ENCODE results near the gene YPEL3. TPM values are rescaled to one million over a fixed set of nuclear protein-coding genes. Genes with fewer than 3 reads are reported as not detected.

YPEL3 gene
- total RNA-seq, 1 donor from 2014 or later = 37.9 TPM

DNA sequence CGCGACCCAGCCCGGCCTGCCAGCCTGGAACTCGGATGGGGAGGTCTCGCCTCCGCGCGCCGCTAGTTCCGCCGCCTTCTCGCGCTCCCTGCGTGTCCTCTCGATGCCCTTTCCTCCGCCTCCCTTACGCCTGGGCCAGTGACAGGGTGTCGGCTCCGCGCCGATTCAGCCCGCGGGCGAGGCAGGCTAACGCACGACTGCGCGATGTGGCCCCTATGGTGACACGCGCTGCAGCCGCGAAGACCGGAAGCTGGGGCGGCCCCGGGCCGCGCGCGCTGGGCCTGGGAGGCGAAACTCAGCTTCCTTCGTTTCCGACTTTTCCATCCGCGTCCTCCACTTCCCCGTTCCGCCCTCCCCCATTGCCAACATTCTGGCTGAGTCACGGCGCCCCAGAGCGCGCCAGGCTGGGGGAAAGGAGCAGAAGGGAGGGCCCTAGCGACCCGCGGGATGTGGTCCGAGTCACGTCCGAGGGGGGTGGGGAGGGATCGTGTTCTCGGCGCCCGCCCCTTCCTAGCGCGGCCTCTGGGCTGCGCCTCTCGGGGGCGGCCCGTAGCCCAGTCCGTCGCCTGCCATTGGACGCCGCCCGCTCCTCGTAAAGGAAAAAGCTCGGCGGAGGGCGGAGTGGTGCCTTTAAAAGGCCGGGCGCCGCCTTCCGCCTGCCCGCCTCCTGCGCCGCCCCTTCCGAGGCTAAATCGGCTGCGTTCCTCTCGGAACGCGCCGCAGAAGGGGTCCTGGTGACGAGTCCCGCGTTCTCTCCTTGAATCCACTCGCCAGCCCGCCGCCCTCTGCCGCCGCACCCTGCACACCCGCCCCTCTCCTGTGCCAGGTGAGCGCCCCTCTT is 30.7 kb downstream of the YPEL3 start, which contains the start of gene ALDOA:
Gene ALDOA (plus strand): TSS at position 659 of the 841 bp plus-strand sequence. CDS start 1,138 bp downstream, outside the sequence.
- Mint-ChIP-seq H3K9me3 (no peaks in the 10 kb centered on the region), H3K36me3 (peaks cover 24% of the 10 kb centered on the region), H3K27ac (peak within 1 kb of the TSS; percentile 96), H3K4me1 (ENCODE audit: unreplicated experiment) (peaks cover 16% of the 10 kb centered on the region), H3K27me3 (no peaks in the 10 kb centered on the region), H3K4me3 (peak within 1 kb of the TSS; percentile 92)
- TF ChIP-seq, protein P1, sequence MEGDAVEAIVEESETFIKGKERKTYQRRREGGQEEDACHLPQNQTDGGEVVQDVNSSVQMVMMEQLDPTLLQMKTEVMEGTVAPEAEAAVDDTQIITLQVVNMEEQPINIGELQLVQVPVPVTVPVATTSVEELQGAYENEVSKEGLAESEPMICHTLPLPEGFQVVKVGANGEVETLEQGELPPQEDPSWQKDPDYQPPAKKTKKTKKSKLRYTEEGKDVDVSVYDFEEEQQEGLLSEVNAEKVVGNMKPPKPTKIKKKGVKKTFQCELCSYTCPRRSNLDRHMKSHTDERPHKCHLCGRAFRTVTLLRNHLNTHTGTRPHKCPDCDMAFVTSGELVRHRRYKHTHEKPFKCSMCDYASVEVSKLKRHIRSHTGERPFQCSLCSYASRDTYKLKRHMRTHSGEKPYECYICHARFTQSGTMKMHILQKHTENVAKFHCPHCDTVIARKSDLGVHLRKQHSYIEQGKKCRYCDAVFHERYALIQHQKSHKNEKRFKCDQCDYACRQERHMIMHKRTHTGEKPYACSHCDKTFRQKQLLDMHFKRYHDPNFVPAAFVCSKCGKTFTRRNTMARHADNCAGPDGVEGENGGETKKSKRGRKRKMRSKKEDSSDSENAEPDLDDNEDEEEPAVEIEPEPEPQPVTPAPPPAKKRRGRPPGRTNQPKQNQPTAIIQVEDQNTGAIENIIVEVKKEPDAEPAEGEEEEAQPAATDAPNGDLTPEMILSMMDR (conservative IDR thresholded peaks at IDR 0.05) = no peak
- peak; percentile 95 for DNase-seq (ENCODE audit: extremely low spot score, unreplicated experiment)

DNA sequence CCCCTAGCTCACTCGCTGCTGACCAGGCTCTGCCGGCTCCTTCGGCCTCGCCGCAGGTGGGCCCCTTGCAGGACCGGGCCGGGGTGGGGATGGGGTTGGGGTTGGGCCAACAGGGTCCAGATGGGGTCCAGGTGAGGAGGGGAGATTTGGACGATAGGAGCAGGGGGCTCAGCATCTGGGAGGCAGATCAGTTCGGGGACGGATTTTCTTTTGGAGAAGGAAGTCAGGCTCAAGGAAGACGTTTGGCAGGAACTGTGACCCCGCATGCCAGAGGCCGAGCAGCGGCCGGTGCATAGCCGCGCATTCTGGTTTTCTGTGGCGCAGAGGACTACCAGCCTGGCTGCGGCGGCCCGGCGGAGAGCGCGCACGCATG is 31.3 kb downstream of the YPEL3 start:
- no peaks in the 10 kb centered on the region for H3K9me3 Mint-ChIP-seq
- peaks cover 22% of the 10 kb centered on the region for H3K36me3 Mint-ChIP-seq
- TF ChIP-seq, protein P1 (conservative IDR thresholded peaks at IDR 0.05) = no peak

DNA sequence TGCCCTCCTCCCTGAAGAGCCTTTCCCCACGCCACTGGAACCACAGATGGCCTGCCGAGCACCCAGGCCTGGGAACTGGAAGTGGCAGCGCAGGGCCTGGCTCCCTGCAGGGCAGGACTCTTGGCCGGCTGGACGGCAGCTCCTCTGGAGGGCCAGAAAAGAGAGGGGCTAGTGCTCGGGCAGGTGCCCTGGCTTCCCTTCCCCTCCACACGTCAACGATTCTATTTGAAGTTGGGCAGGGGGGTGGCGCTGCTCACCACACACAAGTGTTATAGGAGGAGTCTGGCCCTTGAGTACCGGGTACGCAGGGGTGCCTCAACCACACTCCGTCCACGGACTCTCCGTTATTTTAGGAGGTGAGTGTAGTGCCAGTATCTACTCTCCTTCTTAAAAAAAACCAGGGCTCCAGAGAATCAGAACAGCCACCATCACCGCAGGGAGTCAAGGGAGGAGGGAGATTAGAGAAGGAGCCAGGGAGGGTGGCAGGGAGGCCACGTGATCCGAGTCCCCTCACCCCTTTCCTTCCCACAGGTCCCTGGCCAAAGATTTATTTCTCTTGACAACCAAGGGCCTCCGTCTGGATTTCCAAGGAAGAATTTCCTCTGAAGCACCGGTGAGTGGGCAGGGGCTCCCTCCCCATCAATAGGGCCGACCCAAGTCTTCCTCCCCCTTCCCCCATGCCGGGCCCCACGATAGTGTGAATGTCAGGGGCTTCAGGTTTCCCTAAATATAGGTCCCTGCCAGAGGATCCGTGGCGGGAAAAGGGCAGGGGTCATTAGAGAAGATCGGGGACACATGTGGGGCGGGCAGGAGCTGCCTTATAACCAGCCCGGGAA is 31.9 kb downstream of the YPEL3 start:
- peak overlapping the region; percentile 96 for H3K27ac Mint-ChIP-seq
- no peaks in the 10 kb centered on the region for H3K27me3 Mint-ChIP-seq
- no peak for DNase-seq (ENCODE audit: extremely low spot score, unreplicated experiment)
- peaks cover 17% of the 10 kb centered on the region for H3K4me1 Mint-ChIP-seq (ENCODE audit: unreplicated experiment)
- TF ChIP-seq, protein P1 (conservative IDR thresholded peaks at IDR 0.05) = peak; percentile 19
- no peaks in the 10 kb centered on the region for H3K9me3 Mint-ChIP-seq
- H3K4me3 Mint-ChIP-seq = peak overlapping the region; percentile 92
- peaks cover 18% of the 10 kb centered on the region for H3K36me3 Mint-ChIP-seq

More for the DNA sequence above, 31.3 kb downstream of the YPEL3 start:
- peak overlapping the region; percentile 96 for H3K27ac Mint-ChIP-seq
- peaks cover 17% of the 10 kb centered on the region for H3K4me1 Mint-ChIP-seq (ENCODE audit: unreplicated experiment)
- no peak for DNase-seq (ENCODE audit: extremely low spot score, unreplicated experiment)
- peak overlapping the region; percentile 92 for H3K4me3 Mint-ChIP-seq
- H3K27me3 Mint-ChIP-seq = no peaks in the 10 kb centered on the region

DNA sequence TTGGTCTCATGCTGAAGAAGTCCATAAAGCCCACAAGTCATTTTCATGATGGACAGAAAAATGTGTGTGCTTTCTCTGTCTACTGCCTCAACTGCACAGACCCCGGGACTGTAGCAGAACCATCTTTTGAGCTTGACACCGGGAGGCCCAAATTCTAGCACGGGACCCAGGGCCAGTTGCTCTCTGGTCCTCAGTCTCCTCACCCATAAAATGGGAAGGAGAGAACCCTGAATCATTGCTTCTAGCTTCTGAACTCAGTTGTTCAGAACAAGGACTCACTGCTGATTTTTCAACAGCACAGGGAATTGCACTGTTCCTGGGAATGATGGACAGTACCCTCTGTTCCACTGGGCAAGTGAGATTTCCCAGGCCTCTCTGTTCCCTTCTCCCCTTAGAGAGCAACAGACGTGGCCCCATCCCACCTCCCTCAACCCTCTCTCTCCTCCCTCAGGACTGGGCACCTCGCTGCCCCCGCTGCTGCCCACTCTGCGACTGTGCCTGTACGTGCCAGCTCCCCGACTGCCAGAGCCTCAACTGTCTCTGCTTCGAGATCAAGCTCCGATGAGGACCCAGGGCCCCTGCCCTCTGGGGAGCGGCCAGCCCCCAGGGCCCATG is 32.6 kb downstream of the YPEL3 start:
- peak overlapping the region; percentile 96 for H3K27ac Mint-ChIP-seq
- no peaks in the 10 kb centered on the region for H3K9me3 Mint-ChIP-seq
- peak overlapping the region; percentile 92 for H3K4me3 Mint-ChIP-seq

More for the DNA sequence above, 32.6 kb downstream of the YPEL3 start:
- Mint-ChIP-seq H3K36me3 (peaks cover 13% of the 10 kb centered on the region), H3K27me3 (no peaks in the 10 kb centered on the region), H3K4me1 (ENCODE audit: unreplicated experiment) (peaks cover 17% of the 10 kb centered on the region)
- TF ChIP-seq, protein P1 (conservative IDR thresholded peaks at IDR 0.05) = no peak
- DNase-seq (ENCODE audit: extremely low spot score, unreplicated experiment) = no peak
